WERI-Rb-1 (cell line): Measurements from ENCODE around the gene ZNF428.

Experiments used
- DNase-seq: peaks from one replicate; pipeline ENCODE4 v3.0.0-alpha.2; 2020
- H3K27ac ChIP-seq: fragments of 250-450 bp; sonication (Bioruptor Pico); 2 replicates; pipeline ENCODE4 v1.5.1; 2020; ENCODE audit warnings: mild to moderate bottlenecking, moderate library complexity
- H3K27me3 ChIP-seq: fragments of 250-450 bp; sonication (Bioruptor Pico); 2 replicates; pipeline ENCODE4 v1.5.1; 2021; ENCODE audit warnings: mild to moderate bottlenecking, low read depth, moderate library complexity; ENCODE audit not compliant: insufficient read depth, severe bottlenecking
- H3K36me3 ChIP-seq: fragments of 250-450 bp; sonication (Bioruptor Pico); 2 replicates; pipeline ENCODE4 v1.5.1; 2020; ENCODE audit warnings: mild to moderate bottlenecking, moderate library complexity
- H3K4me3 ChIP-seq: 2 replicates; pipeline ENCODE4 v1.5.1; 2011; ENCODE audit warnings: low read depth, mild to moderate bottlenecking, control low read depth, low read length
- H3K9me3 ChIP-seq: fragments of 250-450 bp; sonication (Bioruptor Pico); 2 replicates; pipeline ENCODE4 v1.5.1; 2021; ENCODE audit warnings: mild to moderate bottlenecking, moderate library complexity; ENCODE audit not compliant: severe bottlenecking
- CTCF ChIP-seq: IDR thresholded peaks from 2 replicates; pipeline ENCODE4 v1.5.1; 2011; ENCODE audit warnings: low read depth, mild to moderate bottlenecking, control low read depth, inconsistent platforms, low read length

Gene ZNF428

GRCh38 chr19:43595605-43595998 lies 23.8 kb downstream of the ZNF428 start:
- TF ChIP-seq CTCF = no peak
- peak overlapping the region; percentile 65 for H3K27ac ChIP-seq
- H3K27me3 ChIP-seq = no peaks in the 10 kb centered on the region
- H3K36me3 ChIP-seq = peaks cover 52% of the 10 kb centered on the region
- no peaks in the 10 kb centered on the region for H3K9me3 ChIP-seq
- no peak for DNase-seq
- H3K4me3 ChIP-seq = peak overlapping the region; percentile 55

GRCh38 chr19:43594710-43595604 lies 24.5 kb downstream of the ZNF428 start:
- no peaks in the 10 kb centered on the region for H3K27me3 ChIP-seq
- no peaks in the 10 kb centered on the region for H3K9me3 ChIP-seq
- H3K27ac ChIP-seq = peak overlapping the region; percentile 65
- TF ChIP-seq CTCF = peak; percentile 90
- DNase-seq = peak; percentile 62
- peaks cover 49% of the 10 kb centered on the region for H3K36me3 ChIP-seq
- H3K4me3 ChIP-seq = peak overlapping the region; percentile 55

GRCh38 chr19:43594081-43594697 lies 25.2 kb downstream of the ZNF428 start:
- H3K36me3 ChIP-seq = peaks cover 47% of the 10 kb centered on the region
- DNase-seq = no peak
- no peak for TF ChIP-seq CTCF
- H3K27me3 ChIP-seq = no peaks in the 10 kb centered on the region
- H3K9me3 ChIP-seq = no peaks in the 10 kb centered on the region
- H3K27ac ChIP-seq = no peak overlapping the region
- H3K4me3 ChIP-seq = no peak overlapping the region

DNA sequence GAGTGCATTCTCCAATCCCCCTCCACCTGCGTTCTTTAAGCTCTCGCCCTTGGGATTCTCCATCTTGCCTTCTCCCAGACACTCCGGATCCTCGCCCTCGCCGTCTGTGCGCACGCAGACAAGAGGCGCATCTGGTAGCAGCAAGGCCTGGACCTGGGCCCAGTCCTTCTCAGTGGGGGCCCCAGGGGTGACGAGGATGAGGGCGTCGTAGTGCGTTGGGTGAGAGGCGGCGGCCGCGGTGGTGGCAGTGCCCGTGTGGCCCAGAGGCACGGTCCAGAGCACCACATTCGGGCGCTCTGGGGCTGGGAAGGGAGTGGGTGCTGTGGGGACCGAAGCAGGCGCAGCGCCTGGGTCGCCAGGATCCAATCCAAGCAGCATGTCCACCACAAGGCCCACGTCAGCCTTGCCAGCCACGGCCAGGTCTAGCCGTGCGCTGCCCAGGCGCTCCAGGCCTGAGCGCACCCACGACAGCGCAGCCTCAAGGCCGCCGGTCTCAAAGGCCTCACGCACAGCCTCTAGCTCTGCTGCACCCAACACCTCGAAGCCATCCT lies 26.6 kb downstream of the ZNF428 start:
- TF ChIP-seq CTCF = no peak
- DNase-seq = no peak
- H3K36me3 ChIP-seq = peaks cover 40% of the 10 kb centered on the region

DNA sequence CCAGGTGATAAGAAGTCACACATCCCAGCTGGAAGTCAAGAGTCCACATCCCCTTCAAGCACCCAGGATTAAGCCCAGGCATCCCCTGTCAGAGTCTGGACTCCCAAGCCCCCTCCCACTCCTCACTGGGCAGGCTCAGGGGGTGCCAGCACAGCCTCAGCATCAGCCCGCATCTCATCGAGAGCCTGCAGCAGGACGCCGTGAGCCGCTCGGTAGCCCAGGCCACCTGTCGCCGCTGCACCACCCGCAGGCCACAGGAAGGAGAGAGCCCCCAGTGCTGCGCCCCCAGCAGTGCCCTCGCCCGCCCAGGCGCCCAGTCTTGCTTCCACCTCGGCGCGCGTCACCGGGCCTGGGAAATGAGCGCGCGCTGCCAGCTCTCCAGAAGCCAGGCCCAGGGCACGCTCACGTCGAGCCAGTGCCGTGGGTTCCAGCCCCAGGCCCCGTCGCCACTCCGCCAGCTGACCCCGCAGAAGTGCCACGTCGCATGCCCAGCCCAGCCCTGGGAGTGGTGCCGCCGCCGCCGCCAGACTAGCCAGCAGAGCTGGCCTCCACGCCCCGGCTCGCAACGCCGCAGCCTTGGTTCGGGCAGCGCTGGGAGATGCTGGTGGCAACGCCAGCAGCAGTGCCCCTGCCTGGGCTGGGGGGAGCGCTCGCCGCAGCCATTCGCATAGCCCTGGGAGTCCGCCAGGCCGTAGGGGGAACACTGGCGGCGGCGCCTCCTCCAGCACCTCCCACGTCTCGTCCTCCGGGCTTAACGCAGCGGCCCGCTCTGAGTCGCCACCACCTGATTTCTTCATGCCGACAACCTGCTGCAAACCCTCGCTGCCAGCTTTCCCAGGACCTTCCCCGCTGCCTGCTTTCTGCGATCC lies 27.3 kb downstream of the ZNF428 start:
- TF ChIP-seq CTCF = no peak

More for the DNA sequence above, 26.6 kb downstream of the ZNF428 start:
- Histone ChIP-seq H3K9me3 (no peaks in the 10 kb centered on the region), H3K27me3 (no peaks in the 10 kb centered on the region), H3K27ac (no peak overlapping the region), H3K4me3 (no peak overlapping the region)

More for the DNA sequence above, 27.3 kb downstream of the ZNF428 start:
- Histone ChIP-seq H3K27me3 (no peaks in the 10 kb centered on the region), H3K36me3 (peaks cover 40% of the 10 kb centered on the region), H3K9me3 (no peaks in the 10 kb centered on the region), H3K4me3 (no peak overlapping the region), H3K27ac (no peak overlapping the region)
- no peak for DNase-seq
